ENCODE measurements around the gene TMED3. TPM values are rescaled to one million over a fixed set of nuclear protein-coding genes. Genes with fewer than 3 reads are reported as not detected.

Gene TMED3
- total RNA-seq, 1 donor from 2014 or later, result 126 TPM

DNA sequence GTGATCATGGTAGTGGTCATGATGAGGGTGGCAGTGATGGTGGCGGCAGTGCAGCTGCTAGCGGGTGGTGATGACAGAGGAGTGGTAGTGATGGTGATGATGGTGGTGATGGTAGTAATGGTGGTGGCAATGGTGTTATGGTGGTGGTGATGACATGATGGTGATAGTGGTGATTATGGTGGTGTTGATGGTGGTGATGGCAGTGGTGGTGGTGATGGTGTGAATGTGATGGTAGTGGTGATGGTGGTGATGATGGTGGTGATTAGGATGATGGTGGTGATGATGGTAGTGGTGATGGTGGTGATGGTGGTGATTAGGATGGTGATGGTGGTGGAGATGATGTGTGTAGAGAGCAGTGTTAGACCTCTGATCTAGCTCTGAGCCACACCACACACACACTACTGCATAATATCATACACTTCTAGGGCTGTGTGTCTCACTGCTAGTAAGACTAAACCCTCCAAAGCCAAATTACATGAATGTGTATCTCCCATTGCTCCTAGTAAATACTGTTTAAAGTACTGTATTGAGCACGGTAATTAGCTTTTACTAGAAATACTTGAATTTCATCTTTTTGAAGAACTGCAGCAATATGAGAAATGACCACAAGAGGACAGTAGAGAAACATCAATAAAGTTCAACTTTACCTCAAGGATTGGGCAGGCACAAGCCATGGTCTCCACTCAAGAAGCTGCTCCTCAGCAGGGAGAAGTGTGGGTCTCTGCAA, 28.8 kb downstream of the TMED3 start:
- Histone ChIP-seq H3K4me1 (ENCODE audit: insufficient read depth, low read length) (no peaks in the 10 kb centered on the region), H3K4me3 (ENCODE audit: insufficient read depth, low read depth, low read length) (no peak overlapping the region), H3K9ac (ENCODE audit: low read length) (no peak overlapping the region), H3K9me3 (ENCODE audit: insufficient read depth, low read depth, low read length) (no peaks in the 10 kb centered on the region), H3K27ac (ENCODE audit: low read depth, low read length) (no peak overlapping the region), H3K4me2 (ENCODE audit: low read length) (no peak overlapping the region), H4K20me1 (ENCODE audit: insufficient read depth, low read length) (peaks cover 23% of the 10 kb centered on the region), H3K36me3 (ENCODE audit: insufficient read depth, low read length) (no peaks in the 10 kb centered on the region), H3K27me3 (ENCODE audit: insufficient read depth, low read length) (no peaks in the 10 kb centered on the region), H2AFZ (ENCODE audit: low read depth, low read length) (no peak overlapping the region), H3K79me2 (ENCODE audit: insufficient read depth, low read length) (no peaks in the 10 kb centered on the region)
- no peak overlapping the region for H3K27ac Mint-ChIP-seq (ENCODE audit: unreplicated experiment)
- no peaks in the 10 kb centered on the region for H3K27me3 Mint-ChIP-seq (ENCODE audit: low read depth, unreplicated experiment)
- no peaks in the 10 kb centered on the region for H3K36me3 Mint-ChIP-seq (ENCODE audit: low read depth, unreplicated experiment)
- no peak for FAIRE-seq
- DNase-seq (ENCODE audit: low read depth), result peak; percentile 23
- H3K4me3 Mint-ChIP-seq (ENCODE audit: unreplicated experiment), result no peak overlapping the region
- no peaks in the 10 kb centered on the region for H3K4me1 Mint-ChIP-seq (ENCODE audit: low read depth, unreplicated experiment)
- H3K9me3 Mint-ChIP-seq (ENCODE audit: unreplicated experiment), result no peaks in the 10 kb centered on the region
- no peak for TF ChIP-seq EZH2 (IDR thresholded peaks at IDR 0.05; ENCODE audit: insufficient read depth, low read length)
- peak; percentile 98 for TF ChIP-seq CTCF (IDR thresholded peaks at IDR 0.05; ENCODE audit: insufficient read depth, low read depth, low read length)

DNA sequence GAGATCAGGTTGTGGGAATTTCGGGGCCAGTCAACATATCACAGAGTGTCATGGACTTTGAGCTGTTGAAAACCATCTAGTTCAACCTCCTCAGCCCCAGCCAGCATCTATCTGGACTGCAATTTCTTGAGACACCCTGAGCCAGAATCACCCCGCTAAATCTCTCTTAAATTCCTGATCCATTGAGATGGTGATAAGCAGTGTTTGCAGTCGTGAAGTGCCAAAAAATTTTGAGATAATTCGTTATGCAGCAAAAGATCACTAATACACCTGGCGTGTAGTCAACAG, 29.3 kb downstream of the TMED3 start:
- Histone ChIP-seq H3K9ac (ENCODE audit: low read length) (no peak overlapping the region), H3K4me1 (ENCODE audit: insufficient read depth, low read length) (no peaks in the 10 kb centered on the region), H3K9me3 (ENCODE audit: insufficient read depth, low read depth, low read length) (no peaks in the 10 kb centered on the region), H2AFZ (ENCODE audit: low read depth, low read length) (no peak overlapping the region), H3K36me3 (ENCODE audit: insufficient read depth, low read length) (no peaks in the 10 kb centered on the region), H3K4me3 (ENCODE audit: insufficient read depth, low read depth, low read length) (no peak overlapping the region), H3K27me3 (ENCODE audit: insufficient read depth, low read length) (no peaks in the 10 kb centered on the region), H3K79me2 (ENCODE audit: insufficient read depth, low read length) (no peaks in the 10 kb centered on the region), H4K20me1 (ENCODE audit: insufficient read depth, low read length) (peaks cover 23% of the 10 kb centered on the region), H3K4me2 (ENCODE audit: low read length) (no peak overlapping the region), H3K27ac (ENCODE audit: low read depth, low read length) (no peak overlapping the region)
- Mint-ChIP-seq H3K27ac (ENCODE audit: unreplicated experiment) (no peak overlapping the region), H3K9me3 (ENCODE audit: unreplicated experiment) (no peaks in the 10 kb centered on the region), H3K27me3 (ENCODE audit: low read depth, unreplicated experiment) (no peaks in the 10 kb centered on the region), H3K4me1 (ENCODE audit: low read depth, unreplicated experiment) (no peaks in the 10 kb centered on the region), H3K4me3 (ENCODE audit: unreplicated experiment) (no peak overlapping the region), H3K36me3 (ENCODE audit: low read depth, unreplicated experiment) (peaks cover 2% of the 10 kb centered on the region)
- DNase-seq (ENCODE audit: low read depth), result no peak
- FAIRE-seq, result no peak
- no peak for TF ChIP-seq EZH2 (IDR thresholded peaks at IDR 0.05; ENCODE audit: insufficient read depth, low read length)
- no peak for TF ChIP-seq CTCF (IDR thresholded peaks at IDR 0.05; ENCODE audit: insufficient read depth, low read depth, low read length)

- DNase-seq (ENCODE audit: low read depth), result no peak
- no peak overlapping the region for H3K27ac ChIP-seq (ENCODE audit: low read depth, low read length)
- Mint-ChIP-seq H3K4me1 (ENCODE audit: low read depth, unreplicated experiment) (no peaks in the 10 kb centered on the region), H3K4me3 (ENCODE audit: unreplicated experiment) (no peak overlapping the region), H3K27ac (ENCODE audit: unreplicated experiment) (no peak overlapping the region), H3K9me3 (ENCODE audit: unreplicated experiment) (no peaks in the 10 kb centered on the region), H3K36me3 (ENCODE audit: low read depth, unreplicated experiment) (peaks cover 4% of the 10 kb centered on the region), H3K27me3 (ENCODE audit: low read depth, unreplicated experiment) (no peaks in the 10 kb centered on the region)
- H3K27me3 ChIP-seq (ENCODE audit: insufficient read depth, low read length), result no peaks in the 10 kb centered on the region
- FAIRE-seq, result no peak
- H2AFZ ChIP-seq (ENCODE audit: low read depth, low read length), result no peak overlapping the region
- no peak overlapping the region for H3K9ac ChIP-seq (ENCODE audit: low read length)
- no peaks in the 10 kb centered on the region for H3K4me1 ChIP-seq (ENCODE audit: insufficient read depth, low read length)
- no peaks in the 10 kb centered on the region for H3K9me3 ChIP-seq (ENCODE audit: insufficient read depth, low read depth, low read length)
- H3K4me2 ChIP-seq (ENCODE audit: low read length), result no peak overlapping the region
- TF ChIP-seq EZH2 (IDR thresholded peaks at IDR 0.05; ENCODE audit: insufficient read depth, low read length), result no peak
- TF ChIP-seq CTCF (IDR thresholded peaks at IDR 0.05; ENCODE audit: insufficient read depth, low read depth, low read length), result no peak
- peaks cover 23% of the 10 kb centered on the region for H4K20me1 ChIP-seq (ENCODE audit: insufficient read depth, low read length)
- no peaks in the 10 kb centered on the region for H3K79me2 ChIP-seq (ENCODE audit: insufficient read depth, low read length)
- H3K4me3 ChIP-seq (ENCODE audit: insufficient read depth, low read depth, low read length), result no peak overlapping the region
- no peaks in the 10 kb centered on the region for H3K36me3 ChIP-seq (ENCODE audit: insufficient read depth, low read length)
These were observed 30.5 kb downstream of the TMED3 start for GRCh38 chr15:79341396-79341795.

Data from astrocyte (in vitro differentiated cells and primary cell).